Measurements from ENCODE around the gene VPS18.

DNA sequence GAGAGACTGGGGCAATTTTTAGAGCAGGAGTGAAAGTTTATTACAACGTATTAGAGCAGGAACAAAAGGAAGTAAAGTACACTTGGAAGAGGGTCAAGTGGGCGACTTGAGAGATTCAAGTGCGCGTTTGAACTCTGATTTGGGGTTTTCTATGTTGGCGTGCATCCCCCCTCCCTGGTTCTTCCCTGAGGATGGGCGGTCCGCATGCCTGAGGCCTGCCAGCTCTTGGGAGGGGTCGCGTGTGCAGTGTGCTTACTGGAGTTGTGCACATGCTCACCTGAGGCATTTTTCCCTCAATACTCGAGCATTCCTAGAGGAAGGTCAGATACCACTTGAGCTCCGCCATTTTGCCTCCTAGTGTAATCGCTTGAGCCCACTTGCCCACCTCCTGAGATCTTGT lies 48.6 kb downstream of the VPS18 start:
- TF ChIP-seq POLR2A (IDR thresholded peaks at IDR 0.05; ENCODE audit: low read length) = no peak
- no peak for TF ChIP-seq GATA1 (IDR thresholded peaks at IDR 0.05; ENCODE audit: low read depth, low read length)
